Subcutaneous abdominal adipose tissue (tissue), 5 donors: Measurements from ENCODE around the gene DCTN2.
"Not testable (repeated sequence)": the region's sequence is repeated elsewhere in the genome, so short reads cannot be mapped to it uniquely, and the experiment has no call there.

ENCODE experiments used
- H3K27ac ChIP-seq: one replicate; pipeline ENCODE4 v1.7.0; 2013; ENCODE audit warnings: low read depth, mild to moderate bottlenecking, inconsistent platforms, low read length, moderate library complexity
- H3K27me3 ChIP-seq, 5 donors: one replicate each; pipeline ENCODE4 v1.7.0; 2013; ENCODE audit warnings: low read length in 5 of 5, inconsistent platforms in 1 of 5; ENCODE audit not compliant: control insufficient read depth in 5 of 5, insufficient read depth in 4 of 5
- H3K36me3 ChIP-seq, 5 donors: one replicate each; pipeline ENCODE4 v1.7.0; 2013; ENCODE audit warnings: low read length in 5 of 5; ENCODE audit not compliant: control insufficient read depth in 5 of 5, insufficient read depth in 5 of 5
- H3K4me1 ChIP-seq, 5 donors: one replicate each; pipeline ENCODE4 v1.7.0; 2013; ENCODE audit warnings: low read length in 5 of 5, mild to moderate bottlenecking in 3 of 5, moderate library complexity in 1 of 5; ENCODE audit not compliant: control insufficient read depth in 5 of 5, insufficient read depth in 5 of 5
- H3K4me3 ChIP-seq, 5 donors: one replicate each; pipeline ENCODE4 v1.7.0; 2013; ENCODE audit warnings: low read length in 5 of 5, low read depth in 1 of 5
- H3K9ac ChIP-seq, 5 donors: one replicate each; pipeline ENCODE4 v1.7.0; 2013; ENCODE audit warnings: low read length in 5 of 5, mild to moderate bottlenecking in 4 of 5, moderate library complexity in 3 of 5
- H3K9me3 ChIP-seq, 5 donors: one replicate each; pipeline ENCODE4 v1.7.0; 2013; ENCODE audit warnings: low read length in 5 of 5; ENCODE audit not compliant: control insufficient read depth in 5 of 5
- donor health status: healthy.
- donor health status: healthy.
- donor health status: healthy.
- donor health status: healthy.
- donor health status: healthy.

Gene DCTN2

GRCh38 chr12:57546438-57547287 lies at the start of gene DCTN2:
Gene DCTN2, minus strand, starts transcription at chr12:57547192. Its CDS starts 129 bp downstream, at chr12:57547063.
- Histone ChIP-seq H3K9me3 (no peaks in the 10 kb centered on the region), H3K9ac (peak within 1 kb of the TSS; percentile 84 to 96 (median 90)), H3K4me3 (peak within 1 kb of the TSS; percentile 83 to 90 (median 87)), H3K4me1 (peaks cover 7 to 39% (median 32%) of the 10 kb centered on the region in 5 donors), H3K36me3 (peaks cover 0 to 7% (median 4%) of the 10 kb centered on the region in 5 donors), H3K27ac (peak within 1 kb of the TSS; percentile 72), H3K27me3 (peaks cover 17 to 26% (median 22%) of the 10 kb centered on the region in 5 donors)

DNA sequence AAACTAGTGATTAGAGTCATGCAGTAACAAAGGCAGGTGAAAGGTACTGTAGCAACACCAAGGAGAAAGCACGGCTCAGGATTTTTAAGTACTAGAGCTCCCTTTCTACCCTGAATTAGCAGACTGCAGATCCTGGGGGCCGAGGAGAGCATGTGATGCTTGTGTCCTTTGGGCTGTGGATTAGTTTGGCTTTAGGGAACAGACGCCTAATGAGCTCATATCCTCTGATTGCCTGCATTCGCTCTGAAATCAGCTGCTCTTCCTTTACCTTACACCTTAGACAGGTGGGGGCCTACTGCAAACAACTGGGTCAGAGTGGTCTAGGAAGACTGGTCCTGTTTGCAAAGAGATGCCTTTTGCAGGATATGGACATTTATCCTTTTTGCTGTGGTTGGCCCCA lies 46.2 kb upstream of the DCTN2 start:
- H3K27ac ChIP-seq, result no peak overlapping the region
- H3K9ac ChIP-seq, result peak overlapping the region in 1 of 5 donors; percentile 41
- H3K9me3 ChIP-seq, result no peaks in the 10 kb centered on the region
- H3K4me3 ChIP-seq, result no peak overlapping the region
- H3K27me3 ChIP-seq, result peaks cover 0 to 1% (median 0%) of the 10 kb centered on the region in 5 donors
- H3K4me1 ChIP-seq, result peaks cover 2 to 18% (median 17%) of the 10 kb centered on the region in 5 donors
- H3K36me3 ChIP-seq, result peaks cover 0 to 12% (median 5%) of the 10 kb centered on the region in 5 donors

DNA sequence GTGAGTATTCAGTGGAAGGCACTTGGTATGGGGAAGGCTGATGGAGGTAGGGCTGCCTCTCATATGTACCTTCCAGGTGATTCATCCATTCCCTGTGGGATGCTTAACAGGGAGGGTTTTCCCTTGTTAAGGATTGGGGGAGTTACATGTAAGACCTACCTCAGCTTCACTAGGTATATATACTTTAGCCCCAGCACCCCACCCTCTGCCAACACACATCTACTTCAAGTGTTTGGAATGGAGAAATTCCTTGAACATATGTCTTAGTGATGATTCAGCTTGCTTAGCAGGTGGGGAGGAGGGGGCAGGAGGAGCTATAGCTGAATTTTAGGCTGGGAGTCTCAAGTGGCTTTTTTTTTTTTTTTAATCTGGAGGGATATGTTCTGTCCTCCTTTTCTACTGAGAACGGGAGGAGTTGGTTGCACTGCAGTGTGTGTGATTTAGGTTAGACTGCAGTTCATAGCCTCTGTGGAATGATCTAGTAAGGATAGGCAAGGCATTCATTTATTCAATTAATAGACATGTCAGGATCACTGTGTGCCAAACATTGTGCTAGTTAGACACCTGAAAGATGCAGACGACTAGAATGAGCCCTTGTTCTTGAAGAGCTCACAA lies 45.7 kb upstream of the DCTN2 start:
- H3K27ac ChIP-seq, result no peak overlapping the region
- H3K4me3 ChIP-seq, result no peak overlapping the region
- H3K27me3 ChIP-seq, result peaks cover 0 to 6% (median 2%) of the 10 kb centered on the region in 5 donors
- peaks cover 0 to 12% (median 5%) of the 10 kb centered on the region in 5 donors for H3K36me3 ChIP-seq
- H3K9me3 ChIP-seq, result no peaks in the 10 kb centered on the region
- H3K4me1 ChIP-seq, result peaks cover 2 to 18% (median 17%) of the 10 kb centered on the region in 5 donors
- peak overlapping the region in 1 of 5 donors; percentile 41 for H3K9ac ChIP-seq

DNA sequence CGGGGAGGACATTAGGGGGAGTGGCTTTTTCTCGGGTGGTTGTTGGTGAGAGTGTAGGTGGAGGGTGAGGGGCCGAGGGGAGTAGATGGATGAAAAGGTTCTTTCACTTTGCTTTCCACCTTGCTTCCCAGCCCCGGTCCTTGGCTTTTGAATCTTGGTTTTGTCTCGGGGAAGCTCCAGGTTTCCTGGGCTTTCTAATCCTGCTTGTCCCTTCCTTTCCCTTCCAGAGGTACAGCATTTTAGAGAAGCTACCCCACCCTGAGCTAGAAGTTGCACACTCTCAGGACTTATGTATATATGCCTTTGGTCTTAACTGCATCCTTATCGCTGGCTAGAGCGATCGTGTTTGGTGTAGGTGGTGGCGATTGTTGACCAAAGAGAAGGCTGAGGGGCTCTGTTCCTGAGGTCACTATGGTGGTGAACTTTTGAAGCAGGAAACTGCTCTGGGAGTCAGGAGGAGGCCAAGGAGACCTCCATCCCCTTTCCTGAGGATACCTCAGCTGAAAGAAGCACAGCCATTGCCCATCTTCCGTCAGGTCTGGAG lies 44.9 kb upstream of the DCTN2 start:
- H3K27ac ChIP-seq, result no peak overlapping the region
- peaks cover 0 to 6% (median 2%) of the 10 kb centered on the region in 5 donors for H3K27me3 ChIP-seq
- H3K4me1 ChIP-seq, result peaks cover 2 to 18% (median 17%) of the 10 kb centered on the region in 5 donors

DNA sequence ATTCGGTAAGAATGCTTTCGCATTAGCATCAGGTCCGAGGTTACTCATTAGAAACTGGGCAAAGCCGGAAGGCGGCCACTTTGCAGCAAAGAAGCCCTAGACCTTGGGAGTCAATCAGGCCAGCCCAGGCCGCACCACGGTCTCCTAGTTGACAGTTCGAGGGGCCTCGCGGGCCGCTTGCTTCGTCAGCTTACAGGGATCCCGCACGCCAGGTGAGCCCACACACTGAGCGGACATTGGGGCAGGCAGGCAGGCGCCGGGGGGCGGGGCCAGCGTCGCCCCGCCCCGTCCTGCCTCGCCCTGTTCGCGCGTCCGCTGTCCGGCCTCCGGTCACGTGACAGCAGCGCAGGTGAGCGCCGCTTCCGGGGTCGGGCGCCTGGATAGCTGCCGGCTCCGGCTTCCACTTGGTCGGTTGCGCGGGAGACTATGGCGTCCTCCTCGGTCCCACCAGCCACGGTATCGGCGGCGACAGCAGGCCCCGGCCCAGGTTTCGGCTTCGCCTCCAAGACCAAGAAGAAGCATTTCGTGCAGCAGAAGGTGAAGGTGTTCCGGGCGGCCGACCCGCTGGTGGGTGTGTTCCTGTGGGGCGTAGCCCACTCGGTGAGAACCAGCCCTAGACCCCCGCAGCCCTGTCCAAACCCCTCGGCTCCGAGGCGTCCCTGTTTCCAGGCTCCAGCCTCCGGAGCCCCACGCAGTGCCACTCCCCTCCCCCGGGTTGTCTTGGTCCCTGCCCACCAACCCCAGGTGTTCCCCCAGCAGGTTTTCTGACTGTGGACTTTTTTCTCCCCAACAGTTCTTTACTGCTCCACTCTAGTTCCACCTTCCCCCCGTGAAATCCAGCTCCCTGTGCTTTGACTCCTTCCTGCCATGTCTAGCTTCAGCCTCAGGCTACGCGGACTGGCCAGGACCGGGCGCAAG lies 44.1 kb upstream of the DCTN2 start, which contains the start of gene PIP4K2C:
PIP4K2C (plus strand) TSS at position 329 of the 918 bp plus-strand sequence; CDS start at position 427, 98 bp downstream.
- Histone ChIP-seq H3K36me3 (peaks cover 0 to 7% (median 4%) of the 10 kb centered on the region in 5 donors), H3K4me3 (peak within 1 kb of the TSS; percentile 74 to 92 (median 85)), H3K27ac (no peak within 1 kb of the TSS), H3K4me1 (peaks cover 2 to 18% (median 17%) of the 10 kb centered on the region in 5 donors), H3K9me3 (no peaks in the 10 kb centered on the region), H3K27me3 (peaks cover 0 to 6% (median 2%) of the 10 kb centered on the region in 5 donors), H3K9ac (peak within 1 kb of the TSS in 4 of 5 donors; percentile 37 to 87 (median 76))

More for the DNA sequence above, 44.9 kb upstream of the DCTN2 start:
- Histone ChIP-seq H3K9ac (peak overlapping the region in 4 of 5 donors; percentile 37 to 87 (median 76)), H3K36me3 (peaks cover 0 to 10% (median 4%) of the 10 kb centered on the region in 5 donors), H3K4me3 (peak overlapping the region; percentile 74 to 92 (median 85)), H3K9me3 (no peaks in the 10 kb centered on the region)

DNA sequence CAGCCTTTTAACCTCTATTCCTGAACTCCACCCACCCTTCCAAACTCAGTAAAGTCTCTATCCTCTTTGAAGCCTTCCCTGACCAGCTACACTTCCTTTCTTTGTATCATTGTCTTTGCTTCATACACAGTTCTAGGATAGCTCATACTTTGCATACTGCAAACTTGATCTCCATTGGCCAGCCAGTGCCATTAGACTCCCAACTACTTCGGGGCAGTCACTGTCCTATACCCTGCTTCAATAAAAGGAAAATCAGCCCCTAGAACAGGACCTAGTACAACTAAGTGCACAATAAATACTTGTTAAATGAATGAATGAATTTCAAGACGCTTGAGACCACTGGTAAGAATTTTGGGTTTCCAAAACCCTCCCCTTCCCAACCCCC lies 43.5 kb upstream of the DCTN2 start:
- Histone ChIP-seq H3K36me3 (peaks cover 0 to under 1% (median 0%) of the 10 kb centered on the region in 5 donors), H3K27me3 (peaks cover 0 to 6% (median 3%) of the 10 kb centered on the region in 5 donors), H3K9me3 (no peaks in the 10 kb centered on the region), H3K4me1 (peaks cover 2 to 18% (median 17%) of the 10 kb centered on the region in 5 donors), H3K9ac (peak overlapping the region in 4 of 5 donors; percentile 37 to 87 (median 76)), H3K27ac (no peak overlapping the region), H3K4me3 (peak overlapping the region; percentile 65 to 92 (median 85))

- not testable (repeated sequence) for H3K27me3 ChIP-seq, H3K4me3 ChIP-seq, H3K27ac ChIP-seq, H3K36me3 ChIP-seq, H3K9me3 ChIP-seq, H3K9ac ChIP-seq
- H3K4me1 ChIP-seq, result peaks cover 2 to 18% (median 17%) of the 10 kb centered on the region in 5 donors
Measured at GRCh38 chr12:57588951-57589610, 42.1 kb upstream of the DCTN2 start.

- Histone ChIP-seq H3K9ac (no peak overlapping the region), H3K36me3 (no peaks in the 10 kb centered on the region), H3K4me3 (no peak overlapping the region), H3K27me3 (peaks cover 0 to 10% (median 3%) of the 10 kb centered on the region in 5 donors), H3K4me1 (peaks cover 2 to 16% (median 16%) of the 10 kb centered on the region in 5 donors), H3K9me3 (no peaks in the 10 kb centered on the region), H3K27ac (no peak overlapping the region)
Measured at GRCh38 chr12:57586832-57587429, 39.9 kb upstream of the DCTN2 start.
